Raji (cell line): ENCODE results near the gene KATNA1.

Experiments
- POLR2A ChIP-seq: IDR thresholded peaks from 2 replicates; pipeline ENCODE4 v1.6.1; 2011; ENCODE audit warnings: low read depth, low read length, control low read depth; ENCODE audit not compliant: insufficient read depth

KATNA1 gene

DNA sequence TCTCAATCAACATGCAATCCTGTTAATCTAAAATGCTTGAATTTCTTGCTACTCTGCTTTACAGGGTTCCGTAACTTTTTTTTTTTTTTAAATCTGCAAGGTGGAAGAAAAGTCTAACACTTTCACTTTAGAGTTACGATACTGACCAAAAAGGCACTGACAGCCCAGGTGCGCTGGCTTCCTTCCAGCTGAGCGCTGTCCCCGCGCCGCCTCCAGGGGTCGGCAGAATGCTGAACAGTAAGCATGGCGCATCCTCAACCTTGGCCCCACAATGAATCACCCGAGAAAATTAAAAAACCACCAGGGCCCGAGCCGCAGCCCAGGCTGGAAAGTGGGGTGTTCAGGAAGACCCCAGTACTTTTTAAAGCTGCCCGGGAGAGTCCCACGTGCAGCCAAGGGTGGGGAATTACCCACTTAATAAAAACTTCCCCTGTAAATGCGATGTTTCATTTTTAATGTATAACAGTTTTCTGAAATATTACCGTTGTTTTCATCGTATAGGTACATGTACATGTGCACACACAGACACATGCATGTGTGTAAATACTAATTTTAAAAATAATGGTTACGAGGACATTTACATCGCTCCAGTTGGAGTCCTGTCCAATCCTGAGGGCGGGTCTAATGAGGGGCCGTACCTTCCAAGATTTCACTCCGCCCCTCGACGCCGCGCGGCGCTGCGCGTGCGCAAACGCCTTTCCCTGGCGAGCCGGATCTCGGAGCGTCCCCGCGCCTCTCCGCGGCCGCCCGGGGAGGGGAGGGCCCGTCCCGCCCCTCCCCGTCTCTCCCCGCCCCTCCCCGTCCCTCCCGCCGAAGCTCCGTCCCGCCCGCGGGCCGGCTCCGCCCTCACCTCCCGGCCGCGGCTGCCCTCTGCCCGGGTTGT lies 82.7 kb downstream of the KATNA1 start, which contains the start of gene GINM1:
TSS of gene GINM1 (plus strand) at position 849 of the 883 bp plus-strand sequence. CDS start 40 bp downstream, outside the sequence.
- no peak for TF ChIP-seq POLR2A

DNA sequence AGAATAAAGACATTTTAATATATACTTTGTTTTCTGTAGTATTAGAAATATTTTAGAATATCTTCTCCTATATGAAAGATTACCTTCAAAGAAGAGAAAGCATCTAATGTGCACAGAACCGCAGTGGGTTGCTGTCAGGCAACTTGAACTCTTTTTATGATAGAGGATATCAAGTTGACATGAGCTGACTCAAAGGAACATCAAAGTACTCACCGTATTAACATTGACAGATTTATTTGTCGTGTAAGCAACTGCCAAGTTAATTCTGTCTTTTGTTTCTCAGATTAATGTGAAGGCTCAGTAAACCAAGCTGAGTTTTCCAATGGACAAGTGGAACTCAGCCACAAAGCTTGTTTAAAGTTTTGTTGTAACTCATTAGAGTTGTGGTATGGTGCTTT lies 84.6 kb downstream of the KATNA1 start:
- TF ChIP-seq POLR2A, result no peak

DNA sequence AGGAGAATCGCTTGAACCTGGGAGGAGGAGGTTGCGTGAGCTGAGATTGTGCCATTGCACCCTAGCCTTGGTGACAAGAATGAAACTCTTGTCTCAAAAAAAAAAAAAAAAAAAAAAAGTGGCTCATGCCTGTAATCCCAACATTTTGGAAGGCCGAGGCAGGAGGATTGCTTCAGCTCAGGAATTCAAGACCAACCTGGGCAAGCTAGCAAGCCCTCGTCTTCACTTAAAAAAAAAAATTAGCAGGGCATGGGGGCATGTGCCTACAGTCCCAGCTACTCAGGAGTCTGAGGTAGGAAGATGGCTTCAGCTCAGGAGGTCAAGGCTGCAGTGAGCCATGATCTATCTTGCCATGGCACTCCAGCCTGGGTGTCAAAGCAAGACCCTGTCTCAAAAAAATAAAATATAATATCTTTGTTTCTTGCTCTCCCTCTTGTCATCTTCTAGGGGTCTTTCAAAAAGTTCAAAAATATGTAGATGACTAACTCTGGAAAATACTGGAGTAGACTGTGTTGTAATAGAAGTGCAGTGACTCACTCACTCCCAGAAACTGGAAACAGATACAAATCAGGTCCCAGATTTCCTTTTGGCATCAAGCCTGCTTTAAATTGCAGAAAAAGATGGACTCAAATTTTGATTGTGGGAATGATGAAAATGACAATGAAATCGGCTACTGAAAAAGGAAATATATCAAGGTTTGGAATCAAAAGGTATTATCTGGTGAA lies 85.1 kb downstream of the KATNA1 start:
- no peak for TF ChIP-seq POLR2A

DNA sequence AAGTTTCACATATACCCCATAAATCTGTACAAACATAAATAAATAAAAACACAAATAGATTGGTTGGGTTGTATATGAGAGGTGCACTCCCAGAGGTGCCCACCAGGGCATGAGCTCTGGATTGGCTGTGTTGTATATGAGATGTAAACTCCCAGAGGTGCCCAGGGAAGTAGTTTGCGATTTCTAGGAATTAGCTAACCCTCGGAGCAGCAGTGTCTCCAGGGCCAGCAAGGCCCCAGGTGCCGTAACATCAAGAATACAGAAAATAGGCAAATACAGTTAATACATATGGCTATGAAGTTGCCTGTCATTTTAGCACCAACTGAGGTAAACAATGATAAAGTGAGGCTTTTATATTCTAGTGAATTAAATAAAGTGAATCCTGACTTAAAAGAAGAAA lies 87.8 kb downstream of the KATNA1 start:
- no peak for TF ChIP-seq POLR2A

DNA sequence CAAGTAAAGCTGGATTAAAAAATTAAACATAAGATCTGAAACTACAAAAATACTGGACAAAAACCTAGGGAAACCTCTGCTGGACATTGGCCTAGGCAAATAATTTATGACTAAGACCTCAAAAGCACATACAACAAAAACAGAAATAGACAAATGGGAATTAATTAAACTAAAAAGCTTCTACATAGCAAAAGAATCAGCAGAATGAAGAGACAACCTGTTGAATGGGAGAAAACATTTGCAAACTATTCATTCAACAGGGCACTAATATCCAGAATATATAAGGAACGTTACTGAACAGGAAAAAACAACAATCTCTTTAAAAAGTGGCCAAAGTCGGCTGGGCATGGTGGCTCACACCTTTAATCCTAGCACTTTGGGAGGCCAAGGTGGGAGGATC lies 89.1 kb downstream of the KATNA1 start:
- TF ChIP-seq POLR2A, result no peak

DNA sequence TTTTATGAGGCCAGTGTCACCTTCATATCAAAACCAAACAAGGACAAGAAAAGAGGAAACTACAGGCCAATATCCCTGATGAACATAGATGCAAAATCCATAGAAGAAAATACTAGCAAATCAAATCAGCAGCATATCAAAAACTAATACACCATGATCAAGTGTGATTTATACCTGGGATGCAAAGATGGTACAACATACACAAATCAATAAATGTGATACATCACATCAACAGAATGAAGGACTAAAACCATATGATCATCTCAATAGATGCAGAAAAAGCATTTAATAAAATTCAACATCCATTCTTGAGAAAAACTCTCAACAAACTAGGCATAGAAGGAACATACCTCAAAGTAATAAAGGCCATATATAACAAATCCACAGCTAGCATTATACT lies 90.5 kb downstream of the KATNA1 start:
- no peak for TF ChIP-seq POLR2A

DNA sequence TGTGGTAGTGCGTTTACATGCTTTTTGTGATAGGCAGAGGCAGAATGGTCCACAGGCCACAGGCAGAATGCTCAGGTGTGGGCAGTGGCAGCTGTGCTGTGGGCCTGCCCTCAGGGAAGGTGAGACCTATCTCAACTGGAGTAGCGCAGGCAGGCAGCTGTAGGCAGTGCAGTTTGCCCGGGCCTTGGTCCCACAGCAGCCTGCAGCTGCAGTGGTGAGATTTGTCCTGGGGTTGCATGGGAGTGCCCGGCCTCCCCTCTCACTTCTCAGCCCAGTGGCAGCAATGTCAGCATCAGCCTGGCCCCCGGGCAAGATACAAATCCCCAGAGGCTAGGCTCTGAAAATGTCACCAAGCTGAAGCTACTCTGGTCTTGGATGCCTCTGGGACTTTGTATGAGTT lies 96.6 kb downstream of the KATNA1 start:
- TF ChIP-seq POLR2A, result no peak

DNA sequence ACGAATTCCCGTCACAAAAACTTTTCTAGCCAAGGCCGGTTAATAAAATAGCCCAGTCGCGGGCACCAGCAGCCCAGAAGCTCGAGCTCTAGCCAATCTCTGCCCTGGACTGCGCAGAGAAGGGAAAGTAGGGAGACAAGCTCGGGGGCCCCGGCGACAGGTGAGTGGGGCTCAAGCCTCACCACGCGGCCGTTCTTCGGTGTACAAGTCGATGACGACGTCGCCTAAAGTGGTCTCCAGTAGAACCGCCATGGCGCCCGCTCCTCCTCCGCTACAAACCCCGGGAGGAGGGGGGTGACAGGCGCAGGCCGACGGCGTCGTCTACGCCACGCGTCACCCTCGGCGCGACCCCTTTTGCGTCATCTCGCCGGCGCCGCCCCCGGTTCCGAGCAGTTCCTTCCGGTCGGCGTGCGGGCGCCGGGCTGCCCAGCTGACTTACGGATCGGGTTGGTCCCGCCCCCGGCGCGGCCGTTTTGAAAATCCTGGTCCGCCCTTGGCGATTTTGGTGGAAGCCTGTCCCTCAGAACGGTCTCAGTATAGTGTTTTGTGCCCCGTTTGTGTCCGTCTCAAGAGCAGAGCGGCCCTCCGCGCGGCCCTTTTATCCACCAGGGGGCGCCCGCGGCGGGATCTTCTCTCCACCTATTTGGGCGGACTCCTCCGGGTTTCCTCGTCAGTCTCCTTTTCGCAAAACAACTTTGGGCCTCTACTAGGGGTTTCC lies 102.6 kb downstream of the KATNA1 start, which contains the start of gene PPIL4:
TSS of gene PPIL4 (minus strand) at position 290 of the 718 bp plus-strand sequence. CDS start at position 252, 38 bp downstream.
- peak; percentile 87 for TF ChIP-seq POLR2A

DNA sequence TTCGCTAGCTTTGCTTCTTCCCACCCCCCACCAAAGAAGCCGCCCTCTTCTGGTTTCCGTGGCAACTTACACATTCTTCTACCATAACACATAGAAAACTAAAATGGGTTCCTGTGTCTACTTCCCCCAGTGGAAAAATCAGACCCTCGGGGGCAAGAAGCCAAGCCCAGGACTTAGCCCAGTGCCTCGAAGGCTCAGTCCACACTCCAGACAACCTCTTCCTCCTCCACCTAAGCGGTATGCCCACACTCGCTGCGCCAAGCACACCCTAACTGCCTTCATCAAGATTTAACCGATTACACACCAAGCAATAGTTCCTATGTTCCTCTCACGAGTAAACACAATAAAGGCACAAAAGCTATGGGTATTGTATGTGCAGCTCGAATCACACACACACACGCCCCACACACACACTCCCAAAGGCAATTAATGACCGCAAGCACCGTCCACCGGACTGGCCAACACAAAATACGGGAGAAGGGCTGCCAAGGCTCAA lies 103.2 kb downstream of the KATNA1 start:
- TF ChIP-seq POLR2A, result no peak
